GM13977 (cell line): ENCODE measurements around the gene TEAD4.

Experiments used
- DNase-seq: peaks from one replicate; pipeline ENCODE4 v3.0.0; 2012; ENCODE audit warnings: low spot score
- in situ Hi-C: fragments of 300-500 bp; cut with MboI; formaldehyde crosslinking; loops from one replicate; pipeline ENCODE4 v1.12.0; 2022; ENCODE audit warnings: low sequenced_read_pairs, low pct_unique_long_range_greater_than_20kb, mixed read lengths, inconsistent platforms; ENCODE audit not compliant: unreplicated experiment
- TF ChIP-seq, protein P1 (sequence below): IDR thresholded peaks from 2 replicates; pipeline ENCODE4 v1.5.1; 2012; ENCODE audit warnings: mild to moderate bottlenecking, control low read depth; ENCODE audit not compliant: insufficient read depth; ENCODE audit errors: extremely low read depth, missing control alignments

Gene TEAD4

DNA sequence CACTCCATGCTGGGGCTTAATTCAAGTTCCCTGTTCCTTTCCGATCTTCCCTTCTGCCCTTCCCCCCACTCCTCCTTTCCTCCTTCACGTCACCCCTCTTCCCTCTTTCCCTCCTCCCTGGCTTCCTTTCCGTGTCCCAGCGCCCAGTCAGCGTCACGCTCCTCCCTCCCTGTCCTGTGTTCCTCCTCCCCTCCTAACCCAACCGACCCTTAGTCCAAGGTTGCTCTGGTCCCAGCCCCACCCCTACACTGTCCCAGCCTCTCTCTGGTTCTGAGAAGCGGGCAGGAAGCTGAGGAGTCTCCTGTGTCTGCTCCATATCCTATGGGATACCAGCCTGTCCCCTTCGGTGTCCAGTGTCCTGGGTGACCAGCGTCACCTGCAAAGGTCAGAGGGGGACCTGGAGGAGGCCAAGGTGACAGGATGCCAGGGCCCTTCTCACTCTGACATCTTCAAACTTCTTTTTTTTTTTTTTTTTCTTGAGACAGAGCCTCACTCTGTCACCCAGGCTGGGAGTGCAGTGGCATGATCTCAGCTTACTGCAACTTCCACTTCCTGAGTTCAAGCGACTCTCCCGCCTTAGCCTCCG, 61.7 kb downstream of the TEAD4 start:
- in situ Hi-C loops, result no loop called here
- TF ChIP-seq, protein P1, sequence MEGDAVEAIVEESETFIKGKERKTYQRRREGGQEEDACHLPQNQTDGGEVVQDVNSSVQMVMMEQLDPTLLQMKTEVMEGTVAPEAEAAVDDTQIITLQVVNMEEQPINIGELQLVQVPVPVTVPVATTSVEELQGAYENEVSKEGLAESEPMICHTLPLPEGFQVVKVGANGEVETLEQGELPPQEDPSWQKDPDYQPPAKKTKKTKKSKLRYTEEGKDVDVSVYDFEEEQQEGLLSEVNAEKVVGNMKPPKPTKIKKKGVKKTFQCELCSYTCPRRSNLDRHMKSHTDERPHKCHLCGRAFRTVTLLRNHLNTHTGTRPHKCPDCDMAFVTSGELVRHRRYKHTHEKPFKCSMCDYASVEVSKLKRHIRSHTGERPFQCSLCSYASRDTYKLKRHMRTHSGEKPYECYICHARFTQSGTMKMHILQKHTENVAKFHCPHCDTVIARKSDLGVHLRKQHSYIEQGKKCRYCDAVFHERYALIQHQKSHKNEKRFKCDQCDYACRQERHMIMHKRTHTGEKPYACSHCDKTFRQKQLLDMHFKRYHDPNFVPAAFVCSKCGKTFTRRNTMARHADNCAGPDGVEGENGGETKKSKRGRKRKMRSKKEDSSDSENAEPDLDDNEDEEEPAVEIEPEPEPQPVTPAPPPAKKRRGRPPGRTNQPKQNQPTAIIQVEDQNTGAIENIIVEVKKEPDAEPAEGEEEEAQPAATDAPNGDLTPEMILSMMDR, result no peak
- DNase-seq, result no peak

DNA sequence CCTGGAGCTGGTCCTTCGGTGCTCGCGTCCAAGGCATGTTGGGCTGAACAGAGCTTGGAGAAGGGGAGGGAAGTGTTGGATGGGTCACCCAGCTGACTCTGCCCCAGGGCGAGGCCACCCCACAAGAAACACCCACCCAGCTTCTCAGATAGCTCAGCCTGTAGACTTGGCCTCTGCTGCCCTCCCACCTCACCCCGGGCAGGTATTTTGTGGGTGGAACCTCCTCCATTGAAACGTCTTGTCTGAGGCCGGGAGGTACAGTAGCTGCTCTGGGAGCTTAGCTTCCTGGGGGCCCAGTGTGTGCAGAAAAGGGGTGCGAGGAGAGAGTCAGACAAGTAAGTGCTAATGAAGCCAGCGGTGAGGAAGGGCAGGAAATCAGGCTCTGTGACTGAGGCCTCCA, 63.2 kb downstream of the TEAD4 start:
- TF ChIP-seq, protein P1, result no peak
- in situ Hi-C loops, result no loop called here
- DNase-seq, result no peak

DNA sequence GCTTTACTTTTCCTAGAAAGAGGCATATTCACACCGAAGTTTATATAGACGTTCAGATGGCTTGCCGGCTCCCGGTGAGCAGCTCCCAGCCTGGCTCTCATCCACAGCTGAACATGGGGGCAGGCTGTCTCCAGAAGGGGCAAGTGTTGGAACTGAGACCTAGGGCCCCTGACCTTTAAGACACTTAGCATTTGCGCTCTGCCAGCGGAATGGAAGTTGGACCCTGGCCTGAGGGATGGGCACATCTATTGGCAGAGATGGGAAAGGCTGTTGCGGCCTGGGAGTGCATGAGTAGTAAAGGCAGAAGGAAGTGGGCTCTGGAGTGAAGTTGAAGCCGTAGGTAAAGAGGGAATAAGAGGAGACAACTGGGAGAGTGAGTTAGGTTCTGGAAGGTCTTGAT, 63.8 kb downstream of the TEAD4 start:
- TF ChIP-seq, protein P1, result no peak
- DNase-seq, result no peak
- in situ Hi-C loops, result no loop called here

DNA sequence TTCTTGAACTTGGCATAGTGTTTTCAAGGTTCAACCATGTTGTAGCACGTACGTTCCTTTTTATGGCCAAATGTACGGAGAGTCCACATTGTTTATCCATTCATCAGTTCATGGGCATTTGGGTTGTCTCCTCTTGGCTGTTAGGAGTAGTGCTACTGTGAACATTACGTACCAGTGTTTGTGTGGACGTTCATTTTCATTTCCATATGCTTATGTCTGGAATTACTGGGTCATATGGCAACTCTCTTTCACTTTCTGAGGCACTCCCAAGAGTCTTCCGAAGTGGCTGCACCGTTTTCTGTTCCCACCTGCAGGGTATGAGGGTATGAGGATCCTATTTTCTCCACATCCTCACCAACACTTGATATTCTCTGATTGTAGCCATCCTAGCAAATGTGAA, 68.9 kb downstream of the TEAD4 start:
- in situ Hi-C loops, result loop anchor here (25.0 kb wide), 1 partner anchor 141 kb away; the partner anchor contains the start of genes FOXM1, RHNO1 and TULP3
- TF ChIP-seq, protein P1, result no peak
- DNase-seq, result no peak

DNA sequence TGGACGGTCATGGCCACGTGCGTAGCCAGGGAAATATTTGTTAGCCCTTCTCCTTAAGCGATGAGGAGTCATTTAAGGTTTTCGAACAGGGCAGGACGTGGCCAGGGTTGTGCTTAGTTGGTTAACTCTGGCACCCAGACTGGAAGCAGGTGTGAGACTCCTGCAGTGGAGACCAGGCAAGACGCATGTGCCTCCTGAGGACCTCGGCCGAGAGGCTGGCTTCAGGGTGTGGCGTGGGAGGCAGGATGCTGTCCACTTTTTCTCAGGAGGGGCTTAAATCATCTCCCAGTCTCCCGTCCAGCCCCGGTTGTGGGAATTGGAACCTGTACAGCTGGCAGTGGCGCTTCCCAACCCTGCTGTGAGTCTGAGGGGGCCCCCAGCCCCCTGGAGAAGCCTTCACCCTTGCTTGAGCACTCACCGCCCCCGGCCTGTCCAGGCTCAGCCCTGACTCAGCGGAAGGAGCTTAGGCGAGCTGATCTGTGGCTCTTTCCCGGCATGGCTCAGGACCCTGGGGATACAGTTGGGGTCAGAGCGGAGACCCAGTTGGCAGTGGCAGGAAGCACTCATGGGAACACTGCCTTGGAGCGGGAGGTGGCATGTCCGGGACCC, 71.7 kb downstream of the TEAD4 start:
- DNase-seq, result no peak
- TF ChIP-seq, protein P1, result no peak
- in situ Hi-C loops, result loop anchor here (25.0 kb wide), 1 partner anchor 144 kb away; the partner anchor contains the start of genes FOXM1, RHNO1 and TULP3

DNA sequence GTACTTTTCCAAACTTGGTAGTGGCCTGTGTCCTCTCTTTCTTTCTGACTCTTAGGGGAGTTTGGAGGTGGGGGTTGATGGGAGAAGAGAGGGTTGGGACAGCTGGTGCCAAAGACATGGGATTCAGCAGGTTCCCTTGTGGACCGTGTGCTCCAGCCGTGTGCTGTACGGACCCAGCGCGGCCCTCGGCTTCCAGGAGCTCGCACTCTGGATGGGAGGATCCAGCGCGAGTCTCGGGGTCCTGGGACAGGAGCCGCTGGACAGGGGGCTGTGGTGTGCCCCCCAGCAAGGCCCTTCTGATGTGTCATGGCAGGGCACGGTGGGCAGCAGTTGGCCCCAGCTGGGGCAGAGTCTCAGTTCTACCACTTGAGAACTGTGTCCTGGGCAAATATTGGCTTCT, 73.0 kb downstream of the TEAD4 start:
- in situ Hi-C loops, result loop anchor here (25.0 kb wide), 1 partner anchor 145 kb away; the partner anchor contains the start of genes FOXM1, RHNO1 and TULP3
- TF ChIP-seq, protein P1, result no peak
- DNase-seq, result no peak
